Esophagus squamous epithelium (tissue), 4 donors: ENCODE data around the gene PRR12.

ENCODE experiments used
- POLR2A ChIP-seq, 4 donors: fragments of 450-650 bp; IDR thresholded peaks; one replicate each; pipeline ENCODE4 v1.6.1; 2017; ENCODE audit warnings: antibody characterized with exemption in 4 of 4, mild to moderate bottlenecking in 4 of 4, moderate library complexity in 3 of 4
- TF ChIP-seq, protein P1 (sequence below), 6 experiments: fragments of 450-650 bp in 4 of 6; fragments of 200-600 bp in 2 of 6; sonication (generic) in 2 of 6; IDR thresholded peaks; one replicate each; pipeline ENCODE4 v1.5.1; 2016 to 2019; ENCODE audit warnings: antibody characterized with exemption in 6 of 6, mild to moderate bottlenecking in 4 of 6, moderate library complexity in 4 of 6

DNA sequence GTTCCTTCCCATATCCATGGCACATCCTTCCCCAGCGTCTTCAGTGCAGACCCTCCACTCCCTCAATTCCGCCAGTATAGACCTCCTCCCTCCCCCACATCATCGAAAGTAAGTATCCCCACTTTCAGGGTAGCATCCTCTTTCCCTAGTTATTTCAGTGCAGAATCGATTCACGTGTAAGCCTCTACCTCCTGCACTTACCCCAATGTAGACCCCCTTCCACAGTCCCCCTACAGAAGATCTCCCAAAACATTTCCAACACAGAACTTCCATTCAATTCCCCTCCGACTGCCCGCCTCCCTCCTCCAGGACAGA, 74.0 kb downstream of the PRR12 start:
- TF ChIP-seq POLR2A (IDR thresholded peaks at IDR 0.05): no peak
- TF ChIP-seq, protein P1, sequence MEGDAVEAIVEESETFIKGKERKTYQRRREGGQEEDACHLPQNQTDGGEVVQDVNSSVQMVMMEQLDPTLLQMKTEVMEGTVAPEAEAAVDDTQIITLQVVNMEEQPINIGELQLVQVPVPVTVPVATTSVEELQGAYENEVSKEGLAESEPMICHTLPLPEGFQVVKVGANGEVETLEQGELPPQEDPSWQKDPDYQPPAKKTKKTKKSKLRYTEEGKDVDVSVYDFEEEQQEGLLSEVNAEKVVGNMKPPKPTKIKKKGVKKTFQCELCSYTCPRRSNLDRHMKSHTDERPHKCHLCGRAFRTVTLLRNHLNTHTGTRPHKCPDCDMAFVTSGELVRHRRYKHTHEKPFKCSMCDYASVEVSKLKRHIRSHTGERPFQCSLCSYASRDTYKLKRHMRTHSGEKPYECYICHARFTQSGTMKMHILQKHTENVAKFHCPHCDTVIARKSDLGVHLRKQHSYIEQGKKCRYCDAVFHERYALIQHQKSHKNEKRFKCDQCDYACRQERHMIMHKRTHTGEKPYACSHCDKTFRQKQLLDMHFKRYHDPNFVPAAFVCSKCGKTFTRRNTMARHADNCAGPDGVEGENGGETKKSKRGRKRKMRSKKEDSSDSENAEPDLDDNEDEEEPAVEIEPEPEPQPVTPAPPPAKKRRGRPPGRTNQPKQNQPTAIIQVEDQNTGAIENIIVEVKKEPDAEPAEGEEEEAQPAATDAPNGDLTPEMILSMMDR (IDR thresholded peaks at IDR 0.05): no peak
